Hindlimb muscle (tissue), 1 donor: ENCODE data around the gene CFL1. TPM values are rescaled to one million over a fixed set of nuclear protein-coding genes. Genes with fewer than 3 reads are reported as not detected.

Experiments used
- DNase-seq: peaks from one replicate; pipeline ENCODE4 v3.0.0-alpha.2; 2013
- polyA plus RNA-seq: library from polyadenylated mRNA; unstranded; fragments of 120-200 nt; gene quantifications from one replicate; pipeline ENCODE4 v1.2.1, GENCODE V29; 2013; ENCODE audit not compliant: insufficient read length

CFL1 gene
- polyA plus RNA-seq, 1 donor: 626 TPM

GRCh38 chr11:65829459-65829858, 28.5 kb downstream of the CFL1 start:
- no peak for DNase-seq

DNA sequence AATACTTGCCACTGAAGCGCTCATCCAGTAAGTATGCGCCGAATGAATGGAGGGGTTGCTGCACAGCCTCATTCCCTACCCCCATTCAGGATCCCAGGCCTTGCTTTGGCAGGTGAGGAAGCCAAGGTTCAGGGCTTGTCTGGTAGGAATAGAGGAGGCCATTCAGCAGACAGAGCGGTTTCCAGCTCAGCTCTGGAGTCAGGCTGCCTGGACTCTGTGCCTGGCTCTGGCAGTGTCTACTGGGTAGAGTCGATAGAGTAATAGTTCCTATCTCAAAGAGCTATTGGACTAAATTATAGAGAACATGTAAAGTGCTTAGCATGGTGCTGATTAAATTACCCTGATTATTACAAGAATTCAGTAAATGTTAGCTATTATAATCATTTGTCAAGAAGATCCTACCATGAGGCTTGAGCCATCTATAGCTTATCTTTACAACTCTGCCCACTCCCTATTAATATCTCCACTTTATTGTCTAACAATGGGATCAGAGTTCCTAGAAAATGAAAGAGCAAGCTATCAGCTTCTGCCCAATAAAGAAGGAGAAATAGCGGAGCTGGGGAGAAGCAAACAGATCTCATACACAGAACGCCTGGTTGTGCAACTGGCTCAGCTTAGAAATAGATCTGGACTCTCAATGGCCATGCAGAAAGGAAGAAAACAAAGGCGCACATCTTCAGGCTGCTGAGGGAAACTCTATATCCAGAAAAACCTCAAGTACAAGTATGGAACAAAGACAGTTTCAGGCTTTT, 30.8 kb downstream of the CFL1 start:
- no peak for DNase-seq

DNA sequence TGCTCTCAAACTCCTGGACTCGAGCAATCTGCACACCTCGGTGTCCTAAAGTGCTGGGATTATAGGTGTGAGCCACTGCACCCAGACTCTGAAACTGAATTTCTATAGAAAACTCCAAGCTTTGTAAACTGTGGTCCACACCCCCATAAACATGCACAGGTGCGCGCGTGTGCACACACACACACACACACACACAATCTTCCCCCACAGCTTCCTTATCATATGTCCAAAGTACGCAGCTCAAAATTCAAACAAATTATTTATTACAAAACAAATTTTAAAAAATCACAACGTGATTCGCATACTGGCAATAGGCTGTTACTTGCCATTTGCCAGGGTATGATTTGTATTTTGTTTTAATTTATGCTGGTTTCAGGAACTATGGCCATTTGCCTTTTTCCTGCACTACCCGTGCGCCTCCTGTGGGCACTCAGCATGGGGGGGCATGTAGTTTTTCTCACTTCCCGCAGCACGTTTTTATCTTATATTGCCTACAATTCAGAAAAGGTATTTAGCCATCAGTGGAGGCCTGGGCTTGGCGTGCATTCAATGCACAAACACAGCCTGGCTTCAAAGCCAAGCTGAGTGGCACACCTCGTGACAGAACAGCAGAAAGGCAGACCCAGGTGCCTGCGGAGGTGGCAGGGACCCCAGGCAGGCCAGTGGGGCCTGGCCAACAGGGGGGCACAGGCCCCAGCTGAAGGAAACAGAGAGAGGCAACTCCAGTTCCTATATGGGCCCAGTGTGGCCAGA, 35.0 kb downstream of the CFL1 start:
- DNase-seq: no peak

DNA sequence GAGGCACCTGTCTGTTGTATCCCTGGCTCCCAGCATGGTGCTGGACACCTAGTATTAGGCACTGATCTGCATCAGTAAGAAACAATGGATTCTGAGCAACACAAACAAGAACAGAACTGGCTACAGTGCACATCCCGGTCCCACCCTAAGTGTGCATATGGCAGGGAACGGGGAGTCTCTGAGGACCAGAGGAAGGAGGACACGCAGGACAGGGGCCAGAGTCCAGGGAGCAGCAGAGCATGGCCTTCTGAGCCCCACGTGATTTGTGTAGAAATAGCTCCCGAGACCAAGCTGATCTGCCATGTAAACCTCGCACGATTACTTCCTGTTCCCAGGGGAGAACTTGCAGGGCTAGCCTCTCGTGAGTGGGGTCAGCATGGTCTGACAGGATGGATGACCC, 36.9 kb downstream of the CFL1 start:
- no peak for DNase-seq

- DNase-seq: peak; percentile 94
Measured at GRCh38 chr11:65817835-65818680, 39.9 kb downstream of the CFL1 start.

GRCh38 chr11:65817312-65817834, 40.6 kb downstream of the CFL1 start:
- DNase-seq: no peak

- DNase-seq: no peak
Measured at GRCh38 chr11:65816696-65817095, 41.3 kb downstream of the CFL1 start.

GRCh38 chr11:65814986-65815565, 42.9 kb downstream of the CFL1 start:
- no peak for DNase-seq

- DNase-seq: no peak
Measured at GRCh38 chr11:65814131-65814985, 43.6 kb downstream of the CFL1 start.

- DNase-seq: no peak
Measured at GRCh38 chr11:65811764-65812475, 46.1 kb downstream of the CFL1 start.

DNA sequence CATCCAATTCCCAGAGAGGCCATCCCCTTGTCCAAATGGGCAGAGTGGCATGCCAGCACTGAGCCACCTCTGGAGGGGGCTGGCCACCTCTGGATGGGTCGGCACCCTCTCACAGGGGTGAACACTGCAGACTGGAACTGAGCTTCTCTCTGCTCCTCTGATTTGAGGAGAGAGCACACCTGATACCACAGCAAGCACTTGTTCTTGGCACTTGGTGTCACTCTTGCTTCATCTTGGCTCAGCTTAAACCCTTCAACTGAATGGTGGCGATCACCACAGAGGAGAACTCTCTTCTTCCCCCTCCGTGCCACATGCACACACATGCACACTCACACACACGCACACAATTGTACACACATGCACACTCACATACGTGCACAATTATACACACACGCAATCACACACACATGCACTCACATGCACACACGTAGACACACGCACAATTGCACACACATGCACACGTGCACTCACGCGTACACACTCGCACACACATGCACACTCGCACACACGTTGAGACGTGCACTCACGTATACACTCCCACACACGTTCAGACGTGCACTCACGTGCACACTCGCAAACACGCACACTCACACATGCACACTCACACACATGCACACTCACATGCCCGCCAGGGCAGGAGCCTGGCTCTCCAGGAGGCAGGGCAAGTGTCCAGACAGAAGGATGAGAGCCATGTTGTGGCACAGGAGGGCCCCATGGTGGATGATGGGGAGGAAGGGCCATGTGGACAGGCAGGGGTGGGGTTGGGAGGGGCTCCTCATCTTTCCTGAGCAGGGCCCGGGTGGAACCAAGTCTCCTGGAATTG, 47.7 kb downstream of the CFL1 start:
- no peak for DNase-seq

DNA sequence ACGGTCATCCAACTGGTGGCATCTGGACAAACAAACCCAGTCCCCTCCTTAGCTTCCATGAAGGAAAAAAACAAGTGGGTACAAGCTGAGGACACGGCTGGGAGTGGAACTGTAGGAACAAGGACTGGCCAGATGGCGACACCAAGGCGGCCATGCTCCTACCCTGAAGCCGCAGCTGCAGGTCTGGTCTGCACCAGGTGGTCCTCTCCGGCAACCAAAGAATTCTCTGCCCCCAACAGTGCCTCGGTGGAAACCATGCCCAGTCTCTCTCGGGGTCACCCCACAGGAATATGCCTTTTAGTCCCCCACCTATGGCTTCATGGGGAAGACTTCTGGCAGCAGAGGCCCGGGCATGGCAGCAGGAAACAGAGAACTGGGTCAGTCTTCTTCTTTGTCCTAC, 48.5 kb downstream of the CFL1 start:
- DNase-seq: no peak

- no peak for DNase-seq
Measured at GRCh38 chr11:65808744-65809341, 49.1 kb downstream of the CFL1 start.

- DNase-seq: no peak
Measured at GRCh38 chr11:65806979-65807378, 51.0 kb downstream of the CFL1 start.

Other genes starting within 250 kb of the CFL1 start
- gene MAP3K11, start 244.0 kb downstream of the CFL1 start, polyA plus RNA-seq: 33.6 TPM
- gene PCNX3, start 242.4 kb downstream of the CFL1 start, polyA plus RNA-seq: 21.7 TPM
- 41.7 TPM for gene SIPA1, start 220.1 kb downstream of the CFL1 start, polyA plus RNA-seq
- gene RELA, start 195.3 kb downstream of the CFL1 start, polyA plus RNA-seq: 50.6 TPM
- 39.2 TPM for gene KAT5, start 145.9 kb downstream of the CFL1 start, polyA plus RNA-seq
- gene RNASEH2C, start 137.4 kb downstream of the CFL1 start, polyA plus RNA-seq: 25.7 TPM
- 2.1 TPM for gene AP5B1, start 77.2 kb downstream of the CFL1 start, polyA plus RNA-seq
- not detected for gene OVOL1, start 71.1 kb downstream of the CFL1 start, polyA plus RNA-seq
- gene SNX32, start 24.2 kb downstream of the CFL1 start, polyA plus RNA-seq: 1.6 TPM
- 52.3 TPM for gene MUS81, start 2.3 kb upstream of the CFL1 start, polyA plus RNA-seq
- 87.9 TPM for gene EFEMP2, start 14.6 kb upstream of the CFL1 start, polyA plus RNA-seq
- 0.81 TPM for gene CTSW, start 21.7 kb upstream of the CFL1 start, polyA plus RNA-seq
- 59.8 TPM for gene FIBP, start 30.3 kb upstream of the CFL1 start, polyA plus RNA-seq
- gene CCDC85B, start 32.5 kb upstream of the CFL1 start, polyA plus RNA-seq: 22.2 TPM
- 0.54 TPM for gene FOSL1, start 42.2 kb upstream of the CFL1 start, polyA plus RNA-seq
- gene C11orf68, start 60.9 kb upstream of the CFL1 start, polyA plus RNA-seq: 36.2 TPM
- gene DRAP1, start 61.2 kb upstream of the CFL1 start, polyA plus RNA-seq: 82.7 TPM
- gene TSGA10IP, start 87.3 kb upstream of the CFL1 start, polyA plus RNA-seq: 0.32 TPM
- 46.2 TPM for gene SART1, start 103.6 kb upstream of the CFL1 start, polyA plus RNA-seq
- 17.6 TPM for gene EIF1AD, start 144.0 kb upstream of the CFL1 start, polyA plus RNA-seq
- gene BANF1, start 144.3 kb upstream of the CFL1 start, polyA plus RNA-seq: 217 TPM
- not detected for gene CST6, start 153.8 kb upstream of the CFL1 start, polyA plus RNA-seq
- 0.12 TPM for gene CATSPER1, start 168.3 kb upstream of the CFL1 start, polyA plus RNA-seq
- gene GAL3ST3, start 191.0 kb upstream of the CFL1 start, polyA plus RNA-seq: 0.34 TPM
- gene SF3B2, start 194.2 kb upstream of the CFL1 start, polyA plus RNA-seq: 128 TPM
- gene PACS1, start 212.1 kb upstream of the CFL1 start, polyA plus RNA-seq: 37.1 TPM